ENCODE measurements around the gene HRG.
"Not testable (repeated sequence)": the region's sequence is repeated elsewhere in the genome, so short reads cannot be mapped to it uniquely, and the experiment has no call there.

HRG gene

DNA sequence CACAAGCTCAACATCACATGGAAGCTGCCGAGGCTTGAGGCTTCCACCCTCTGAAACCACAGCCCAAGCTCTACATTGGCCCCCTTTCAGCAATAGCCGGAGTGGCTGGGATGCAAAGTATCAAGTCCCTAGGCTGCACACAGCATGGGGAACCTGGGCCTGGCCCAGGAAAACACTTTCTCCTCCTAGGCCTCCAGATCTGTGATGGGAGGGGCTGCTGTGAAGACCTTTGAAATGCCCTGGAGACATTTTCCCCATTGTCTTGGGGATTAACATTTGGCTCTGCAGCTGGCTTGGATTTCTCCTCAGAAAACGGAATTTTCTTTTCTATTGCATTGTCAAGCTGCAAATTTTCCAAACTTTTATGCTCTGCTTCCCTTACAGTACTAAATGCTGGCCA is 18.2 kb downstream of the HRG start:
- no peak for DNase-seq

DNA sequence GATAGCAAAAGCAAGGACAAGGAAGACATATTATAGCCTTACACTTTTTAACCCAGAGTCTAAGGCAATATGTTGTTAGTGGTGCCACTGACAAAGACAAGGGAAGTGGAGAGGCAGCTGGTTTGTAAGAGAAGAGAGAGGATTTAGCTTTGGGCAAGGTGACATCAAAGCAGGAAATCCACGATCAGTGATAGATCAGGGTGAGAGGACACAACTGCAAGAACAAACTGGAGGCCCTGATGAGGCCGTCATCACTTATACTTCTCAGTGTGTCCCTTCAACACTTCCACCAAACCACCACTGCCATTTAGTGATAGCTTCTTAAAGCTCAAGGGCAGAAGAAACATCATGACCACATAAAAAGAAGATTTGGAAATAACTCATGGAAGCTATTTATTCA is 20.7 kb downstream of the HRG start:
- not testable (repeated sequence) for DNase-seq

DNA sequence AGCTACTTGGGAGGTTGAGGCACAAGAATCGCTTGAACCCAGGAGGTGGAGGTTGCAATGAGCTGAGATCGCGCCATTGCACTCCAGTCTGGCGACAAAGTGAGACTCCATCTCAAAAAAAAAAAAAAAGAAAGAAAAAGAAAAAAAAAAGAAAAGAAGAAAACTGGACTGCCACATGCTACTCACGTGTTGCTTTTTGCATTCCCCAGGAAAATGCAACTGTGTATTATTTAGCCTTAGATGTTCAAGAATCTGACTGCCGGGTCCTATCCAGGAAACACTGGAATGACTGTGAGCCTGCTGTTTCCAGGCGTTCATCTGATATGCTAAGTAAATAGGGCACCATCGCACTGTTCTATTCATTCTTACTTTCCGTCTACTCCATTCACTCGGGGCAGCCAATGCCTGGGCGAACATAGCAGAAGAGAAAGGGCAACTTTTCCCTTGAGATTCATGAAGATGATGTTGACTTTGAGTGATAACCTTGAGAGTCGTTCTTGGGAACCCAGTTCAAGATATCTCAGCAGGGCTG is 21.4 kb downstream of the HRG start:
- no peak for DNase-seq

DNA sequence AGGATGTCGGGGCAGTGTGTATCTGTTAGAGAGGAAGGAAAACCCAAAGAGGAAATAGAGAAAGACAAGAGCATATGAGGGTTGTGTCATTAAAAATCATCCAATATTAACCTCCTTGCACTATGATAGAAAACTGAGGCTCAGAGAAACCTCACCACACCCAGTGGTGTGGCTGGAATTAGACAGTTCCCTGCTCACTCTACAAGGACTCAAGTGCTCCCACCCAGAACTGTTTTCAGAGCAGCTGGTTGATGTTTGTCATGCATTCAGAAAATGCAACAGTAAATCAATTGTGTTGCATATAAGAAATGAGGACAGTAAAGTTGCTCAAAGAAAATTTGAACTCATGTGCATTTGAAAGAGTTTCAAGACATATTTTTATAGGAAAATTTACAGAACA is 24.5 kb downstream of the HRG start:
- DNase-seq: not testable (repeated sequence)

DNA sequence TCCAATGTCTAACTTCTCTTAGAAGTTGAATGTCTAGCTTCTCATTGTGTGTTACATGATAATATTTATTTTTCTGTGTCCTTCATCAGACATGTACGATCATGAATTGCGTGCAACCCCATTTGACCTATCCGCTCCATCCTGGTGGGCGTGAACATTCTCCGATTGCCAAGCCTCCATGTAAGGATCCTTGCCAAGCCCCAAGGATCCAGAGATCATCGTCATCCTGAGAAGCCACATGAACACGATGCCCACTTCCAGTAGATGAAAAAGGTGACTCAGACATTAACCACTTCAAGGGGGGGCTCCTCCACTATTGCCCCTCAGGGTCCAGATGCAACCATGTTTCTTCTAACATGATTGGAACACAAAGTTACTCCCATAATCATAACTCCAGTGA is 25.9 kb downstream of the HRG start:
- DNase-seq: no peak

DNA sequence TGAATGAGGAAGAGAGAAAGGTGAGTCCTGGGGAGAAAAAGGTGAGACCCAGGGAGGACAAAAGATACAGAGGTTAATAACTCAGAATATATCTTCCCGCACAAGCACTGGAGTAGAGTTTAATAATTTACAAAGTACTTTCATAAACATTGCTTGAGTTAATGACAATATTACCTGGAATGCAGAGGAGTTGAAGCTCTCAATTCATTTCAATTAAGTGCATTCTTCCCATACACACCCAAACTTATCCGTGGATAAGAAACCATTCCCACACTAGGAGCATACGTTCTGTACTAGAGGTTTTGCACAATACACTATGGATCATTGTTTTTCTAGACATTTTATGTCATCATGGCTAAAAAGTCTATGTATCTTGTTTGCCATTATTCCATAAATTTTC is 28.0 kb downstream of the HRG start:
- no peak for DNase-seq

DNA sequence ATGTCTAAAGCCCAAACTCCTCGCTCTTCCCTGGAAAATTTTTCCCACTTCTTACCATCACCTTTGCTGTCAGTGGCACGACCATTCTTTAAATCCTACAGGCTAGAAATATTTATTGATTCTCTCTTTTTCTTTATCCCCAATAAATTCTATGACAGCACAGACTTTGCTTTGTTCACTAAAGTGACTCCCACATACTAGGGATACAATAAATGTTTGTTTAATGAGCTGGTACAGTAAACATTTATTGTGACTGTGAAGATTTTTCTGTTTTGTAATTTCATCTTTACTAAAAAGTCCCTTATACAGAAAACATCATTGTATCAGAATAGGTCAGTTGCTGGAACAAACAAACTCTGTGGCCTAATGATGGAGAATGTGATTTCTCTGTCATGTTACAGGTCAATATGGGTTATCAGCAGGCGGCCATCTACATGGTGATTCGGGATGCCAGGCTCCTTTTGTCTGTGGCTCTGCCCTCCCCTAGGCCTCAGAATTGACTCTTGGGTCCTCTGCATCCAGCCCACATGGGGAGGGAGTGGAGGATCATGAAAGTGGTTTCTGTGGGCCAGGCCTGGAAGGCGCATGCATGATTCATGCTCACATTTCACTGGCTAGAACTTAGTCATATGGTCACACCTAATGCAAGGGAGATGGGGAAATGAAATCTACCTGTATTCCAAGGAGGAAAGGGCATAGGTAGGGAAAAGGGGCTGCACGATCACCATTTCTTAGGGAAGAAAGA is 28.6 kb downstream of the HRG start:
- no peak for DNase-seq

DNA sequence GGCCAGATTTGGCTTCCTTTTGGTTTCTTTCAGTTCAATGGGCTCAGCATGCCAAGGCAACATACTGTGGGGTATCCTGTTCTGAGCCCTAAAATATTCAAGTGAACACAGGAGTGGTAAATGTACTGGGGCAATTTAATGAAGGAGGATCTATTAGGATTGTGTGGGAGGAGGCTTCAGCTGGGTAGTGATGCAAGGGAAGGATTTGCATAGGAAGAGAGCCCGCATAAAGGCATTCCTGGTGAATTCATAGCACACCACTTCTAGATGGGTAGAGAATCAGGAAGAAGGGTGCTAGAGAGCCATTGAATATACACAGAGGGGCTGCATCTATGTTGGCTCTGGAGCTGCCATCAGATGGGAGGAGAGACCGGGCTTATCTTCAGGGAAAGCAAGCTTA is 30.7 kb downstream of the HRG start:
- no peak for DNase-seq

DNA sequence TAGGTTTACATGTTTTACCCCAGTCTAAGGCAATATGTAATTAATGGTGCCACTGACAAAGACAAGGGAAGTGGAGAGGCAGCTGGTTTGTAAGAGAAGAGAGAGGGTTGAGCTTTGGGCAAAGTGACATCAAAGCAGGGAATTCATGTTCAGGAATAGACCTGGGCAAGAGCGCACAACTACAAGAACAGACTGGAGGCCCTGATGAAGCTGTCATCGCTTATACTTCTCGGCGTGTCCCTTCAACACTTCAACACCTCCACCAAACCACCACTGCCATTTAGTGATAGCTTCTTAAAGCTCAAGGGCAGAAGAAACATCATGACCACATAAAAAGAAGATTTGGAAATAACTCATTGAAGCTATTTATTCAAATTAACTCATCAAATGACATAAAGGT is 31.7 kb downstream of the HRG start:
- DNase-seq: no peak

DNA sequence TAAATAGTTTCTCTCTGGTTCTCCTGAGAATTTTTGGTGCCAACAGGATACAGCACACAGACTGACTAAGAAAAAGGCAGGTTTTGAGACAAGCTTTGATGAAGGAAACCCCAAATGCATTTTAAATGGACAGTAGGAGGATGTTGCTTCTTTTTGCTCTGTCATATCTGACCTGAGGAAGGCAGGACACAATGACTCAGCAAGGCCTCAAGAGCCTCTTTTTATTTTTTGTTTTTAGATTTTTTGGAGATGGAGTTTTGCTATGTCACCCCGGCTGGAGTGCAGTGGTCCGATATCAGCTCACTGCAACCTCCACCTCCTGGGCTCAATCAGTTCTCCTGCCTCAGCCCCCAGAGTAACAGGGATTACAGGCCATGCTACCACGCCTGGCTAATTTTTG is 34.5 kb downstream of the HRG start:
- DNase-seq: peak; percentile 71

DNA sequence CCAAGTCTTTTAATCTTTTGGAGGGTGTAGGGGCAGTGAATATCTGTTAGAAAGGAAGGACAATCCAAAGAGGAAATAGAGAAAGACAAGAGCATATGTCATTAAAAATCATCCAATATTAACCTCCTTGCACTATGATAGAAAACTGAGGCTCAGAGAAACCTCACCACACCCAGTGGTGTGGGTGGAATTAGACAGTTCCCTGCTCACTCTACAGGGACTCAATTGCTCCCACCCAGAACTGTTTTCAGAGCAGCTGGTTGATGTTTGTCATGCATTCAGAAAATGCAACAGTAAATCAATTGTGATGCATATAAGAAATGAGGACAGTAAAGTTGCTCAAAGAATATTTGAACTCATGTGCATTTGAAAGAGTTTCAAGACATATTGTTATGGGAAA is 36.6 kb downstream of the HRG start:
- not testable (repeated sequence) for DNase-seq

DNA sequence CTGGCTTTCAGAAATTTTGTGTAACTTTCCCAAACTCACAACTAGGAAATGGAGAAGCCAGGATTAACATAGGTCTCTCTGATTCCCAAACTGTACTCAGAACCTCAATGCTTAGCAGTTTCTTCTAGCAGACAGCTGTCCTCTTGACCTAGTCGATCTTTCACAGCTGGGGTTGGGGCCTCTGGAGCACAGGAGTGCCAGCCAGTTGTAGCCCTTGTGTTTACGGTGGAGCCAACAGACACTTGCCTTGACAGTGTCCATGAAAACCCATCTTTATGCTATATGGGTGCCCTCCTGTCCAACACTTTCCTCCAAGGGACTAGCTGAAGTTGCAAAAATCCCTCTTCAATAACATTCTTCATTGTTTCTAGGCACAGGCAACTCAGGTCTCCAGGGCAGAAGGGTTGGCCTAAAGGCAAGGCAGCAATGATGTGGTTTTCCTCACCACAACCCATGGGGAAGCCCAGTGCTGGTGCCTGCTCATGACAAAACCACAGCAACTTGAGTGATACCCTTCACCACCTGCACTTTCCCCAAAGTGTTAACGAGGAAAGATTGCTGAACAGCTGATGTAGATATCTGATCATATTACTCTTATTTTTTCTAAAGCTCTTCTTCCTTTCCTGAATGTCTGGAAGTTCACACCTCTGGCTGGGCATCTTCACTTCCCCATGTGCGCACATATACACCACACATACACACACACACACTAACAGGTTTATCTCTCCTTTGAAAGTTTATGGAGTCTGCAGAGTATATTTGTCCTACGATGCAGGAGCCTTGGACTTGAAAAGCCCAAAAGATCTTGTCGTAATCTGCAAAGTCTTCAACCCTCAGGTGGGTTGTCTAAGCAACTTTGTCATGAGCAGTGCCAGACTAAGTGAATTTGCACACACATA is 40.3 kb downstream of the HRG start:
- DNase-seq: peak; percentile 78

DNA sequence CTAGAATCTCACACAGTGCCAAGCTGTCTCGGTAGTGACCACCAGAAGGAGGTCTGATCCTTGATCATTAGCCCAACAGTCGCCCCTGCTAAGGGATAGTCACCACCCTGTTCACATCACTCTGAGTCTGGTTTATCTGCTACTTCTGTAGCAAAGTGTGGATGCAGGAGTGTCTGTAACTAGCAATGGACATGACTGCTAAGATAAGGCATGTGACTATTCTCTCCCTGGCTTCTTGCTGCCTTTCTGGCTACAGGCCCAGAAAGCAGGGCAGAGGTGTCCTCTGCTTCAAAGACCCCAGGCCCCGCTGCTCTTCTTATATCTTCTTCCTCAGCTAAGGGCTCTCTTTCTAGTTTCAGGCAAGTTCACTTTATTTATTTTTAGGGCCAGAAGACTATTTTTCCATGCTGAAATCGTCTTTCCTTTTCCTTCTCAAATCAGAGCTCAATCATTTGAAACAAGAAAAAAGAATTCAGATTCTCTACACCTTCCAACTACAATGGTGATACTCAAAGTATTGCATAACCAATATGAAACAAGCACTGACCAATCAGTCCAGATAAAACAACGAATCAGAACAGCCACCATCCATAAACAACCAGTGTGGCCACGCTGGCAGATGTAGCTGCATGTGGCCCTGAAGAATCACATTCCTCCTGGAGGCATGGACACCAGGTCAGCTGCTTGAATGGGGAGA is 43.3 kb downstream of the HRG start:
- peak; percentile 33 for DNase-seq

DNA sequence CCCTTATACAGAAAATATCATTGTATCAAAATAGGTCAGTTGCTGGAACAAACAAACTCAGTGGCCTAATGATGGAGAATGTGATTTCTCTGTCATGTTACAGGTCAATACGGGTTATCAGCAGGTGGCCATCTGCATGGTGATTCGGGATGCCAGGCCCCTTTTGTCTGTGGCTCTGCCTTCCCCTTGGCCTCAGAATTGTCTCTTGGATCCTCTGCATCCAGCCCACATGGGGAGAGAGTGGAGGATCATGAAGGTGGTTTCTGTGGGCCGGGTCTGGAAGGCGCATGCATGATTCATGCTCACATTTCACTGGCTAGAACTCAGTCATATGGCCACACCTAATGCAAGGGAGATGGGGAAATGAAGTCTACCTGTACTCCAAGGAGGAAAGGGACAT is 44.9 kb downstream of the HRG start:
- not testable (repeated sequence) for DNase-seq

DNA sequence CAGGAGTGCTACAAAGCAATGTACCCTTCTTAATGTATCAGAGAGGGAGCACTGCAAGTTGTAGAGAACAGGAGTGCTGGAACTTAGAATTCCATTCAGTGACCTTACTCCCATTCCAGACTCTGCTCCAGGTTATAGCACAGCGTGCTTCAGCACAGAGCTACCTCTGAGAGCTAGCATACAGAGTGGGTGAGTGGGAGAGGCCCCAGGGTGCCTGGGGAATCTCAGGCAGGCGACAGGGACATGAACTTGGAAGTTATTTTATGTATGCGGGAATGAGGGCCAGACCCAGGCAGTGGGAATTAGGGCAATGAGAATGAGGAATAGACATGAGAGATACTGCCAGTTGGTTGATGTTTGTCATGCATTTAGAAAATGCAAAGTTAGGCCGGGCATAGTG is 47.7 kb downstream of the HRG start:
- no peak for DNase-seq

DNA sequence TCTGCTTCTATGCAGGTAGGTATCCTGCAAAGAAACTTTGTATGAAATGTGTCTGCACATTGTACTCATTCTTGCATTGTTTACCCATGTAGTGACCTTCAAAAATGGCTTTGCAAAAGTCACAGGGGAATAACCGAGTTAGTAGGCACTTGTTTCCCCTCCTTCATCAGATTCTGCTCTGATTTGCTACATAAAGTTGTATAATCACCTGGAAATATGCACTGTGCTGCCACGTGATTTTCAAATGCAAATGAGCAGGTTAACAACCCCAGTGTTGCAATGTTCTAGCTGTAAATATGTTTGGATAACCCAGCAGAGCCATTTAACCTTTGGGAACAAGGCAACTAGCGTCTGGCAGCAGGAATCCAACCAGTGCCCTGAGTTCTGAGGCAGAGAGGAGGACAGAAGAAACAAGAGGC is 51.2 kb downstream of the HRG start, which contains the start of gene KNG1:
KNG1 (plus strand) TSS at position 321 of the 419 bp plus-strand sequence. CDS start 184 bp downstream, outside the sequence.
- no peak for DNase-seq

DNA sequence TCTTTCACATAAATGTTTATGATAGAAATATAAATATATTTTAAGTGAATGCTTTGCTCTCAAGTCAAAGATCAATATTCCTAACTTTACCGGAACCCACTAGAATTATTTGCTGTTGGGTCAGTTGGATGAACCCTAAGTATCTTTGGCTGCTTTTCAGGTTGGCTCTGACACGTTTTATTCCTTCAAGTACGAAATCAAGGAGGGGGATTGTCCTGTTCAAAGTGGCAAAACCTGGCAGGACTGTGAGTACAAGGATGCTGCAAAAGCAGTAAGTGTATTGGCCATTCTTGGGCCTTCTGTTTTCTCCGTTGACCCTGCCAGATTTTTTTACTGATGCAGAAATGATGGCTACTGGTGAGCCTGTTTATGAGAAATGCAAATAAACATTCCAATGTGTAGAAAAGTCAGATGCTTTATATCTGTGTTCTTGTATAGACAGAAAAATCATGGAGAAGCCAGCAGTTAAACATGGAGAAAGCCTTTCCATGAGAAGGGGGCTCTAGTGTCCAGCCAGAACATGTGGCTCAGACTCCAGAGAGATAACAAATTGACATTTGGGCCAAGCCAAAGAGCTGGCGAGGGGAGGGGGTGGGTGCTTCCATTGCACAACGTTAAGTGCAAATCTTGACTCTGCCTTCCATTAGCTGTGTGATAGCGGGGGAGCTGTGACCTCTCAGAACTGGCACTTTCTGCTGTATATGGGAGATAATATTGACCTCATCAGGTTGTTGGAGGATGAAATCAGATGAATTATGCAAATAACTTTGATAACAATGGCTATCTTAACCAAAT is 54.3 kb downstream of the HRG start:
- no peak for DNase-seq

DNA sequence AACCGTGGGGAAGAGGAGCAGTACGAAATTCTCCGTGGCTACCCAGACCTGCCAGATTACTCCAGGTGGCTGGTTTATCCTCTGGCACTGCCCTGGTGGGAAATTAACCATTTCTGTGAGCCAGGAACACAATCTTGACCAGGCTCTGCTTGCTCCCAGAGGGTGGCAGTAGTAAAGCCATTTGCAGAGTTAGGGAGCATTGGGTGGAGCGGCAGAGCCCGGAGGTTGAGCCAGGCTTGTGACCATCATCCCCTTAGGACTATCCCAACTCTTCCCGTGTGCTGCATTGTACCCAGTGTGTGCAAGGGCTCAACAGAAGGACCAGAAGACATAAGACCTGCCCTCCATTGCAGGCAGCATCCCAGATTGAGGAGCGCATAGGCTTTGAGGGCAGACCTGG is 56.6 kb downstream of the HRG start:
- peak; percentile 22 for DNase-seq

DNA sequence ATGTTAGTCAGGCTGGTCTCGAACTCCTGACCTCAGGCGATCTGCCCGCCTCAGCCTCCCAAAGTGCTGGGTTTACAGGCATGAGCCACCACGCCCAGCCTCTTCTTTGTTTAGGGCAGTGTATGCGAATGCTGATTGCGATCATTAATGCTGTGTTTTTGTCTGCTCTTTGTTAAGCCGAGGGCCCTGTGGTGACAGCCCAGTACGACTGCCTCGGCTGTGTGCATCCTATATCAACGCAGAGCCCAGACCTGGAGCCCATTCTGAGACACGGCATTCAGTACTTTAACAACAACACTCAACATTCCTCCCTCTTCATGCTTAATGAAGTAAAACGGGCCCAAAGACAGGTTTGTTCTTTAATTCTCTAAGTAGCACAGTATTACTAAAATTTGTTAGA is 59.1 kb downstream of the HRG start:
- no peak for DNase-seq

Measured in hematopoietic multipotent progenitor cell treated with erythropoietin and hydrocortisone succinate and interleukin-3 and kit ligand, for 4 days (in vitro differentiated cells).